ENCODE measurements around the gene PRLH.

DNA sequence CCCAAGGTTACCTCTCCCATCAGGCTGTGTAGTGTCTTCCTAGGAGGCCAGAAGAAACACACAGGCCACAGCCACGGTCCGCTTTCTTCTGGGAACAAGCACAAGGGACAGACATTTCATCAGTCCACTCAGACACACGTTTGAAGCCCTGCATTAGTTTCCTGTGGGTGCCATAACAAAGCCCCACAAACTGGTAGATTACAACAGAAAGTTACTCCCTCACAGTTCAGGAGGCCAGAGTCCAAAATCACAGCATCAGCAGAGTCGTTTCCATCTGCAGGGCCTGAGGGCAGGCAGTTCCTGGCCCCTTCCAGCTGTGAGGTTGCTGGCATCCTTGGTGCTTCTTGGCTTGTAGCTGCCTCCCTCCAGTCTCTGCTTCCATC, 8.8 kb upstream of the PRLH start:
- TF ChIP-seq EZH2 (IDR thresholded peaks at IDR 0.05), result no peak
- no peak for TF ChIP-seq POLR2AphosphoS5 (IDR thresholded peaks at IDR 0.05; ENCODE audit: borderline replicate concordance, low read depth, low read length)
